Right lobe of liver (tissue), 4 donors: ENCODE data around the gene PADI6.

Source experiments
- CTCF ChIP-seq, 4 donors: fragments of 200-600 bp in 3 of 4; fragments of 450-650 bp in 1 of 4; IDR thresholded peaks; one replicate each; pipeline versions ENCODE4 v1.5.1 to v1.8.0; 2016 to 2022; ENCODE audit warnings: antibody characterized with exemption in 4 of 4, mild to moderate bottlenecking in 2 of 4
- POLR2A ChIP-seq: fragments of 450-650 bp; IDR thresholded peaks from one replicate; pipeline ENCODE4 v1.6.1; 2017; ENCODE audit warnings: antibody characterized with exemption, mild to moderate bottlenecking
- donor health status: DM: no; HTN: no; CAD: no.
- donor health status: DM: no; HTN: no; CAD: no.
- donor health status: DM: no; HTN: yes; CAD: no.

DNA sequence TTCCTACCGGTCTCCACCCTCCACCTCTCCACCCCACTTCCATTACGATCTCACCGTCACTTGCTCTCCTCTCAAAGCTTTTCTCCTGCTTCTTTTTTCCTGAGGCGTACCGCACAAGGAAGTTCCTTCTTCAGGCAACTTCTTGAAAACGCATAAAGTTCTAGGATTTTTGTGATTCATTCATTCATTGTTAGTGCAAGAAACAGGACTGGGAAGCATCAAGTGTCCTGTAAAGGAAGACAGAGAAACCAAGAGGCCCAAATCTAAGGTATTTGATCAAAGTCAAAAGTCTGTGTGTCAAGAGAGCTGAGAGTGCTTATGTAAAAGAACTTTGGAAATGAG lies 68.8 kb downstream of the PADI6 start:
- no peak for TF ChIP-seq CTCF (IDR thresholded peaks at IDR 0.05)
- TF ChIP-seq POLR2A, result no peak
